Stomach (tissue), 9 donors: ENCODE measurements around the gene KLF17. TPM values are rescaled to one million over a fixed set of nuclear protein-coding genes. Genes with fewer than 3 reads are reported as not detected.

ENCODE experiments used
- DNase-seq, 2 donors: peaks; one replicate each; pipeline versions ENCODE4 v3.0.0 to v3.0.0-alpha.2; 2013 to 2019
- H3K27ac ChIP-seq, 5 donors: fragments of 200-600 bp in 4 of 5; sonication (generic) in 4 of 5; one replicate each; pipeline ENCODE4 v1.5.1; 2013 to 2019; ENCODE audit warnings: mild to moderate bottlenecking in 1 of 5, moderate library complexity in 1 of 5
- H3K27me3 ChIP-seq, 3 donors: fragments of 200-600 bp; sonication (generic); one replicate each; pipeline ENCODE4 v1.5.1; 2017 to 2019; ENCODE audit warnings: mixed run types in 1 of 3
- H3K36me3 ChIP-seq, 4 donors: fragments of 200-600 bp; sonication (generic); 1 replicate in 3 of 4; 2 replicates in 1 of 4; pipeline ENCODE4 v1.5.1; 2016 to 2019
- H3K4me1 ChIP-seq, 4 donors: fragments of 200-600 bp; sonication (generic); one replicate each; pipeline ENCODE4 v1.5.1; 2016 to 2019
- H3K4me3 ChIP-seq, 4 donors: fragments of 200-600 bp; sonication (generic) in 3 of 4; one replicate each; pipeline ENCODE4 v1.5.1; 2016 to 2019; ENCODE audit warnings: mild to moderate bottlenecking in 1 of 4
- H3K9me3 ChIP-seq, 4 donors: fragments of 200-600 bp; sonication (generic); one replicate each; pipeline ENCODE4 v1.5.1; 2016 to 2019
- CTCF ChIP-seq, 7 experiments: fragments of 450-650 bp in 4 of 7; fragments of 200-600 bp in 3 of 7; sonication (generic) in 3 of 7; IDR thresholded peaks; one replicate each; pipeline ENCODE4 v1.5.1; 2016 to 2019; ENCODE audit warnings: antibody characterized with exemption in 7 of 7, control low read depth in 2 of 7, mild to moderate bottlenecking in 1 of 7
- EP300 ChIP-seq: sonication (generic); formaldehyde crosslinking; IDR thresholded peaks from one replicate; pipeline ENCODE4 v1.6.1; 2017; ENCODE audit warnings: antibody characterized with exemption
- POLR2A ChIP-seq, 4 donors: fragments of 450-650 bp; IDR thresholded peaks; one replicate each; pipeline ENCODE4 v1.6.1; 2016; ENCODE audit warnings: antibody characterized with exemption in 4 of 4, control low read depth in 2 of 4, mild to moderate bottlenecking in 1 of 4, moderate library complexity in 1 of 4
- POLR2AphosphoS5 ChIP-seq, 3 donors: sonication (generic); formaldehyde crosslinking; IDR thresholded peaks; one replicate each; pipeline ENCODE4 v1.6.1; 2016; ENCODE audit warnings: antibody characterized with exemption in 3 of 3
- WGBS, 5 donors: extraction: QIAGEN DNeasy Blood & Tissue Kit in 3 of 5; methylation state at CpG; one replicate each; pipeline versions ENCODE4 v1.1.5 to v1.1.7; 2013 to 2018; 5-methylcytosine and 5-hydroxymethylcytosine counted together
- intact Hi-C: fragments of 100-400 bp; cut with DNase I; formaldehyde crosslinking; loops from one replicate; pipeline ENCODE4 v1.15.1; 2023; ENCODE audit warnings: low total_unique reads
- polyA plus RNA-seq, 3 donors: library from polyadenylated mRNA; stranded (reverse); fragments of 200-250 nt; gene quantifications; one replicate each; pipeline ENCODE4 v1.2.3, GENCODE V29; 2013
- total RNA-seq, 5 donors: library from RNA; depleted of rRNA; stranded (reverse); fragments of >200 nt; gene quantifications; one replicate each; pipeline versions ENCODE4 v1.1.0 to v1.2.3, GENCODE V29; 2014 to 2016
- donor health status: healthy with polysubstance abuse.
- donor health status: Bipolar disorder and iron deficiency.
- donor health status: healthy.

The KLF17 gene
- total and polyA plus RNA-seq, 8 donors: 0.25 TPM; not detected in 7

GRCh38 chr1:44090429-44091252, 28.0 kb upstream of the KLF17 start:
- Histone ChIP-seq H3K4me3 (no peak overlapping the region), H3K36me3 (no peaks in the 10 kb centered on the region), H3K27me3 (peaks cover 0 to 21% (median 0%) of the 10 kb centered on the region in 3 donors), H3K9me3 (peaks cover 0 to 17% (median 8%) of the 10 kb centered on the region in 4 donors), H3K27ac (no peak overlapping the region), H3K4me1 (no peaks in the 10 kb centered on the region)
- intact Hi-C loops: no loop called here
- no peak for TF ChIP-seq CTCF (IDR thresholded peaks at IDR 0.05)
- no peak for TF ChIP-seq POLR2A (IDR thresholded peaks at IDR 0.05)
- TF ChIP-seq POLR2AphosphoS5 (IDR thresholded peaks at IDR 0.05): no peak
- no peak for TF ChIP-seq EP300
- DNase-seq: no peak
- 58 to 64% (median 62%) methylated on average over 10 of the region's 10 CpGs for WGBS, 5 donors

GRCh38 chr1:44094047-44094446, 24.6 kb upstream of the KLF17 start:
- no peak overlapping the region for H3K27ac ChIP-seq
- peaks cover 0 to 17% (median 8%) of the 10 kb centered on the region in 4 donors for H3K9me3 ChIP-seq
- H3K36me3 ChIP-seq: no peaks in the 10 kb centered on the region
- no peaks in the 10 kb centered on the region for H3K4me1 ChIP-seq
- intact Hi-C loops: no loop called here
- peaks cover 0 to 11% (median 0%) of the 10 kb centered on the region in 3 donors for H3K27me3 ChIP-seq
- no peak overlapping the region for H3K4me3 ChIP-seq
- TF ChIP-seq POLR2AphosphoS5 (IDR thresholded peaks at IDR 0.05) (no peak), CTCF (IDR thresholded peaks at IDR 0.05) (no peak), EP300 (no peak), POLR2A (IDR thresholded peaks at IDR 0.05) (no peak)
- WGBS, 5 donors: 75 to 87% (median 87%) methylated on average over 2 of the region's 2 CpGs
- DNase-seq: no peak

- Histone ChIP-seq H3K27ac (no peak overlapping the region), H3K9me3 (no peaks in the 10 kb centered on the region), H3K4me3 (no peak overlapping the region), H3K36me3 (no peaks in the 10 kb centered on the region), H3K4me1 (no peaks in the 10 kb centered on the region), H3K27me3 (peaks cover 0 to 16% (median 0%) of the 10 kb centered on the region in 3 donors)
- no peak for DNase-seq
- intact Hi-C loops: no loop called here
- TF ChIP-seq POLR2AphosphoS5 (IDR thresholded peaks at IDR 0.05) (no peak), EP300 (no peak), POLR2A (IDR thresholded peaks at IDR 0.05) (no peak), CTCF (IDR thresholded peaks at IDR 0.05) (no peak)
- WGBS, 5 donors: 80 to 94% (median 87%) methylated on average over 9 of the region's 9 CpGs
Observed at GRCh38 chr1:44100183-44100868, 18.3 kb upstream of the KLF17 start.

- Histone ChIP-seq H3K36me3 (no peaks in the 10 kb centered on the region), H3K27ac (no peak overlapping the region), H3K4me3 (no peak overlapping the region), H3K27me3 (peaks cover 0 to 16% (median 0%) of the 10 kb centered on the region in 3 donors), H3K9me3 (no peaks in the 10 kb centered on the region), H3K4me1 (no peaks in the 10 kb centered on the region)
- TF ChIP-seq CTCF (IDR thresholded peaks at IDR 0.05) (no peak), POLR2AphosphoS5 (IDR thresholded peaks at IDR 0.05) (no peak), POLR2A (IDR thresholded peaks at IDR 0.05) (no peak), EP300 (no peak)
- intact Hi-C loops: no loop called here
- WGBS, 5 donors: 66 to 80% (median 68%) methylated on average over 7 of the region's 7 CpGs
- no peak for DNase-seq
Observed at GRCh38 chr1:44101328-44101727, 17.3 kb upstream of the KLF17 start.
